ENCODE results near the gene KCNIP1.

Gene KCNIP1

GRCh38 chr5:170508660-170509347 is 5.0 kb downstream of the KCNIP1 start:
- DNase-seq (ENCODE audit: low spot score): no peak

- DNase-seq (ENCODE audit: low spot score): no peak
Measured at GRCh38 chr5:170509348-170509660, 5.5 kb downstream of the KCNIP1 start.

- no peak for DNase-seq (ENCODE audit: low spot score)
Measured at GRCh38 chr5:170510126-170510525, 6.3 kb downstream of the KCNIP1 start.

GRCh38 chr5:170510559-170510958 is 6.7 kb downstream of the KCNIP1 start:
- DNase-seq (ENCODE audit: low spot score): no peak

GRCh38 chr5:170511551-170512258 is 7.9 kb downstream of the KCNIP1 start:
- no peak for DNase-seq (ENCODE audit: low spot score)

GRCh38 chr5:170513856-170514525 is 10.2 kb downstream of the KCNIP1 start:
- no peak for DNase-seq (ENCODE audit: low spot score)

GRCh38 chr5:170517411-170517810 is 13.6 kb downstream of the KCNIP1 start:
- DNase-seq (ENCODE audit: low spot score): no peak

GRCh38 chr5:170518277-170518676 is 14.5 kb downstream of the KCNIP1 start:
- no peak for DNase-seq (ENCODE audit: low spot score)

- DNase-seq (ENCODE audit: low spot score): no peak
Measured at GRCh38 chr5:170519549-170519948, 15.7 kb downstream of the KCNIP1 start.

- no peak for DNase-seq (ENCODE audit: low spot score)
Measured at GRCh38 chr5:170520372-170520771, 16.6 kb downstream of the KCNIP1 start.

- DNase-seq (ENCODE audit: low spot score): no peak
Measured at GRCh38 chr5:170522211-170523141, 18.7 kb downstream of the KCNIP1 start.

GRCh38 chr5:170523142-170523551 is 19.3 kb downstream of the KCNIP1 start:
- DNase-seq (ENCODE audit: low spot score): no peak

- no peak for DNase-seq (ENCODE audit: low spot score)
Measured at GRCh38 chr5:170523830-170524229, 20.0 kb downstream of the KCNIP1 start.

- no peak for DNase-seq (ENCODE audit: low spot score)
Measured at GRCh38 chr5:170524576-170524975, 20.8 kb downstream of the KCNIP1 start.

GRCh38 chr5:170525470-170526211 is 21.8 kb downstream of the KCNIP1 start:
- DNase-seq (ENCODE audit: low spot score): no peak

- no peak for DNase-seq (ENCODE audit: low spot score)
Measured at GRCh38 chr5:170527991-170528390, 24.2 kb downstream of the KCNIP1 start.

GRCh38 chr5:170528976-170529375 is 25.2 kb downstream of the KCNIP1 start:
- DNase-seq (ENCODE audit: low spot score): no peak

- DNase-seq (ENCODE audit: low spot score): no peak
Measured at GRCh38 chr5:170532935-170533334, 29.1 kb downstream of the KCNIP1 start.

GRCh38 chr5:170533383-170533782 is 29.6 kb downstream of the KCNIP1 start:
- no peak for DNase-seq (ENCODE audit: low spot score)

- DNase-seq (ENCODE audit: low spot score): no peak
Measured at GRCh38 chr5:170534177-170534576, 30.4 kb downstream of the KCNIP1 start.

GRCh38 chr5:170534941-170535340 is 31.1 kb downstream of the KCNIP1 start:
- DNase-seq (ENCODE audit: low spot score): no peak

GRCh38 chr5:170536525-170536924 is 32.7 kb downstream of the KCNIP1 start:
- DNase-seq (ENCODE audit: low spot score): no peak
